Calu3 (cell line): ENCODE data around the gene ARFGEF3. TPM values are rescaled to one million over a fixed set of nuclear protein-coding genes. Genes with fewer than 3 reads are reported as not detected.

Source experiments
- BruUV-seq: library from RNA; stranded (reverse); fragments of 400-500 nt; replicated peaks from 2 replicates; lab custom pipeline; 2021; lab: Mats Ljungman, UMichigan
- CTCF ChIA-PET: fragments of 300-600 bp; sonication (Branson Sonifier 250); formaldehyde crosslinking; loops from one replicate; lab custom pipeline; 2022; ENCODE audit warnings: antibody characterized with exemption; lab: Charles Lee
- DNase-seq: peaks from one replicate; pipeline ENCODE4 v3.0.0; 2022
- H3K27ac Mint-ChIP-seq: one replicate; pipeline ENCODE4 v1.8.0; 2022; ENCODE audit warnings: mixed read lengths; ENCODE audit not compliant: unreplicated experiment
- H3K27me3 Mint-ChIP-seq: one replicate; pipeline ENCODE4 v1.8.0; 2022; ENCODE audit warnings: mixed read lengths; ENCODE audit not compliant: unreplicated experiment
- H3K36me3 Mint-ChIP-seq: one replicate; pipeline ENCODE4 v1.8.0; 2022; ENCODE audit warnings: mild to moderate bottlenecking, moderate library complexity, mixed read lengths; ENCODE audit not compliant: insufficient read depth, unreplicated experiment
- H3K4me1 Mint-ChIP-seq: one replicate; pipeline ENCODE4 v1.8.0; 2022; ENCODE audit warnings: mild to moderate bottlenecking, low read depth, mixed read lengths; ENCODE audit not compliant: unreplicated experiment
- H3K4me3 Mint-ChIP-seq: one replicate; pipeline ENCODE4 v1.8.0; 2022; ENCODE audit warnings: mild to moderate bottlenecking, low read depth, moderate library complexity, mixed read lengths; ENCODE audit not compliant: unreplicated experiment
- H3K9me3 Mint-ChIP-seq: one replicate; pipeline ENCODE4 v1.8.0; 2022; ENCODE audit warnings: low read depth, mixed read lengths; ENCODE audit not compliant: unreplicated experiment
- CTCF ChIP-seq: fragments of 200-600 bp; IDR thresholded peaks from one replicate; pipeline ENCODE4 v1.8.0; 2022; ENCODE audit warnings: antibody characterized with exemption; ENCODE audit not compliant: unreplicated experiment
- intact Hi-C: fragments of 100-400 bp; cut with micrococcal nuclease; formaldehyde crosslinking; loops from one replicate; pipeline ENCODE4 v1.10.0; 2022; ENCODE audit not compliant: unreplicated experiment
- total RNA-seq: library from RNA; stranded (reverse); gene quantifications from 2 replicates; pipeline ENCODE4 v1.2.3, GENCODE V29; 2022

The ARFGEF3 gene
- total RNA-seq, 1 experiment from 2014 or later = 16.3 TPM

- Mint-ChIP-seq H3K4me3 (no peak overlapping the region), H3K27ac (no peak overlapping the region), H3K9me3 (peaks cover 3% of the 10 kb centered on the region), H3K27me3 (no peaks in the 10 kb centered on the region), H3K4me1 (peaks cover 3% of the 10 kb centered on the region), H3K36me3 (no peaks in the 10 kb centered on the region)
- DNase-seq = no peak
- intact Hi-C loops = loop anchor here (5.0 kb wide), 1 partner anchor 132 kb away; no protein-coding TSS in a partner anchor
- CTCF ChIA-PET = no interaction called here
- no peak for TF ChIP-seq CTCF
- no TSS peak for BruUV-seq
These were observed 6.3 kb upstream of the ARFGEF3 start for GRCh38 chr6:138155443-138155842.

- Mint-ChIP-seq H3K4me1 (peaks cover 11% of the 10 kb centered on the region), H3K36me3 (peaks cover 24% of the 10 kb centered on the region), H3K27me3 (no peaks in the 10 kb centered on the region), H3K4me3 (no peak overlapping the region), H3K9me3 (peaks cover 3% of the 10 kb centered on the region), H3K27ac (no peak overlapping the region)
- CTCF ChIA-PET = no interaction called here
- intact Hi-C loops = loop anchor here (5.0 kb wide), 1 partner anchor 129 kb away; no protein-coding TSS in a partner anchor
- no TSS peak for BruUV-seq
- no peak for DNase-seq
- no peak for TF ChIP-seq CTCF
These were observed 3.6 kb upstream of the ARFGEF3 start for GRCh38 chr6:138157986-138158638.

GRCh38 chr6:138159246-138159645 lies 2.5 kb upstream of the ARFGEF3 start:
- no peak overlapping the region for H3K4me3 Mint-ChIP-seq
- no peak for TF ChIP-seq CTCF
- H3K36me3 Mint-ChIP-seq = peaks cover 26% of the 10 kb centered on the region
- CTCF ChIA-PET = no interaction called here
- H3K9me3 Mint-ChIP-seq = no peaks in the 10 kb centered on the region
- no peak for DNase-seq
- no TSS peak for BruUV-seq
- H3K27ac Mint-ChIP-seq = no peak overlapping the region
- no peaks in the 10 kb centered on the region for H3K27me3 Mint-ChIP-seq
- intact Hi-C loops = loop anchor here (5.0 kb wide), 1 partner anchor 128 kb away; no protein-coding TSS in a partner anchor
- H3K4me1 Mint-ChIP-seq = peaks cover 22% of the 10 kb centered on the region

GRCh38 chr6:138160329-138161087 lies 1.2 kb upstream of the ARFGEF3 start:
- Mint-ChIP-seq H3K27me3 (no peaks in the 10 kb centered on the region), H3K4me1 (peaks cover 24% of the 10 kb centered on the region), H3K9me3 (no peaks in the 10 kb centered on the region), H3K4me3 (peak overlapping the region; percentile 87), H3K27ac (no peak overlapping the region), H3K36me3 (peaks cover 26% of the 10 kb centered on the region)
- intact Hi-C loops = loop anchor here (5.0 kb wide), 1 partner anchor 72 kb away; no protein-coding TSS in a partner anchor
- CTCF ChIA-PET = no interaction called here
- TF ChIP-seq CTCF = no peak
- DNase-seq = no peak
- BruUV-seq = no TSS peak
